WTC11 (cell line): ENCODE measurements around the gene ROR2. TPM values are rescaled to one million over a fixed set of nuclear protein-coding genes. Genes with fewer than 3 reads are reported as not detected.

Experiments used
- ATAC-seq: fragments of 200-7000 bp; cut with Tn5 transposase; 2 replicates; pipeline ENCODE4 v1.10.0; 2021; ENCODE audit warnings: mild to moderate bottlenecking, moderate library complexity
- CTCF ChIA-PET: fragments of 300-600 bp; sonication (Branson Sonifier 250); formaldehyde crosslinking; loops from one replicate; lab custom pipeline; 2021; ENCODE audit warnings: antibody characterized with exemption; lab: Charles Lee
- POLR2A ChIA-PET: fragments of 350-600 bp; sonication (Branson Sonifier 250); formaldehyde crosslinking; loops from one replicate; lab custom pipeline; 2021; ENCODE audit warnings: antibody characterized with exemption; lab: Charles Lee
- DNase-seq: peaks from one replicate; pipeline ENCODE4 v3.0.0; 2021; ENCODE audit warnings: low spot score
- H3K27ac Mint-ChIP-seq: 2 replicates; pipeline ENCODE4 v1.8.0; 2021; ENCODE audit warnings: mixed read lengths
- H3K27me3 Mint-ChIP-seq: 2 replicates; pipeline ENCODE4 v1.8.0; 2021; ENCODE audit warnings: low read depth, mild to moderate bottlenecking, moderate library complexity, mixed read lengths
- H3K36me3 Mint-ChIP-seq: 2 replicates; pipeline ENCODE4 v1.8.0; 2021; ENCODE audit warnings: mixed read lengths
- H3K4me1 Mint-ChIP-seq: 2 replicates; pipeline ENCODE4 v1.8.0; 2022; ENCODE audit warnings: mixed read lengths
- H3K4me3 Mint-ChIP-seq: 2 replicates; pipeline ENCODE4 v1.8.0; 2021; ENCODE audit warnings: mild to moderate bottlenecking, moderate library complexity, mixed read lengths
- H3K9me3 Mint-ChIP-seq: 2 replicates; pipeline ENCODE4 v1.8.0; 2021; ENCODE audit warnings: mixed read lengths
- ATF2 ChIP-seq: sonication (generic); formaldehyde crosslinking; IDR thresholded peaks from 2 replicates; pipeline ENCODE4 v1.8.1; 2022; ENCODE audit warnings: low read depth, missing genetic modification reagents, borderline replicate concordance
- CREM ChIP-seq: sonication (generic); formaldehyde crosslinking; IDR thresholded peaks from 2 replicates; pipeline ENCODE4 v1.8.1; 2022; ENCODE audit warnings: mild to moderate bottlenecking, missing genetic modification reagents, moderate library complexity
- ETV6 ChIP-seq: sonication (generic); formaldehyde crosslinking; IDR thresholded peaks from 2 replicates; pipeline ENCODE4 v1.8.1; 2022; ENCODE audit warnings: mild to moderate bottlenecking, missing genetic modification reagents
- FOXP1 ChIP-seq: sonication (generic); formaldehyde crosslinking; IDR thresholded peaks from 2 replicates; pipeline ENCODE4 v1.8.0; 2022; ENCODE audit warnings: missing genetic modification reagents, mild to moderate bottlenecking, moderate library complexity, borderline replicate concordance
- FOXP4 ChIP-seq: sonication (generic); formaldehyde crosslinking; IDR thresholded peaks from 2 replicates; pipeline ENCODE4 v1.8.0; 2022; ENCODE audit warnings: mild to moderate bottlenecking, missing genetic modification reagents
- GABPB1 ChIP-seq: sonication (generic); formaldehyde crosslinking; IDR thresholded peaks from 2 replicates; pipeline ENCODE4 v1.8.1; 2023; ENCODE audit warnings: mild to moderate bottlenecking, missing genetic modification reagents
- GTF2I ChIP-seq: fragments of 250-450 bp; sonication (Bioruptor Pico); conservative IDR thresholded peaks from 2 replicates; pipeline ENCODE4 v1.4.0; 2021; ENCODE audit warnings: mild to moderate bottlenecking
- JAZF1 ChIP-seq: fragments of 250-450 bp; sonication (Bioruptor Pico); IDR thresholded peaks from 2 replicates; pipeline ENCODE4 v1.9.0; 2021; ENCODE audit warnings: moderate library complexity, mild to moderate bottlenecking, inconsistent platforms
- MAX ChIP-seq: sonication (generic); formaldehyde crosslinking; IDR thresholded peaks from 2 replicates; pipeline ENCODE4 v1.8.0; 2022; ENCODE audit warnings: mild to moderate bottlenecking, missing genetic modification reagents
- NFATC4 ChIP-seq: fragments of 250-450 bp; sonication (Bioruptor Pico); IDR thresholded peaks from 2 replicates; pipeline ENCODE4 v1.9.0; 2021; ENCODE audit warnings: mild to moderate bottlenecking
- OVOL2 ChIP-seq: fragments of 250-450 bp; sonication (Bioruptor Pico); IDR thresholded peaks from 2 replicates; pipeline ENCODE4 v1.9.0; 2021; ENCODE audit warnings: mild to moderate bottlenecking, borderline replicate concordance
- SMAD3 ChIP-seq: sonication (generic); formaldehyde crosslinking; IDR thresholded peaks from 2 replicates; pipeline ENCODE4 v1.8.0; 2022; ENCODE audit warnings: missing genetic modification reagents, mild to moderate bottlenecking, borderline replicate concordance
- ZNF121 ChIP-seq: sonication (generic); formaldehyde crosslinking; IDR thresholded peaks from 2 replicates; pipeline ENCODE4 v1.8.0; 2023; ENCODE audit warnings: missing genetic modification reagents
- ZNF138 ChIP-seq: sonication (generic); formaldehyde crosslinking; conservative IDR thresholded peaks from 2 replicates; pipeline ENCODE4 v1.8.1; 2022; ENCODE audit warnings: mild to moderate bottlenecking, moderate library complexity, missing genetic modification reagents
- ZNF219 ChIP-seq: sonication (generic); formaldehyde crosslinking; IDR thresholded peaks from 2 replicates; pipeline ENCODE4 v1.8.0; 2023; ENCODE audit warnings: missing genetic modification reagents, mild to moderate bottlenecking, borderline replicate concordance
- ZNF396 ChIP-seq: fragments of 250-450 bp; sonication (Bioruptor Pico); IDR thresholded peaks from 2 replicates; pipeline ENCODE4 v1.8.0; 2021; ENCODE audit warnings: mild to moderate bottlenecking, moderate library complexity, borderline replicate concordance
- ZNF512 ChIP-seq: sonication (generic); formaldehyde crosslinking; IDR thresholded peaks from 2 replicates; pipeline ENCODE4 v1.8.1; 2022; ENCODE audit warnings: missing genetic modification reagents, borderline replicate concordance
- total RNA-seq: library from RNA; stranded (reverse); gene quantifications from 3 replicates; pipeline ENCODE4 v1.2.3, GENCODE V29; 2021
- TF ChIP-seq, protein P1 (sequence below): sonication (generic); formaldehyde crosslinking; conservative IDR thresholded peaks from 2 replicates; pipeline ENCODE4 v1.8.1; 2023; ENCODE audit warnings: mild to moderate bottlenecking, low read depth, missing genetic modification reagents, moderate library complexity
- TF ChIP-seq, protein P2 (sequence below): fragments of 250-450 bp; sonication (Bioruptor Pico); IDR thresholded peaks from 2 replicates; pipeline ENCODE4 v1.9.0; 2021; ENCODE audit warnings: mild to moderate bottlenecking

Gene ROR2
- total RNA-seq, 1 experiment from 2014 or later, result 19.8 TPM

- TF ChIP-seq ATF2 (CRISPR knock-in tag) (no peak), ZNF396 (CRISPR knock-in tag) (no peak), SMAD3 (no peak)
Measured at GRCh38 chr9:91732187-91733005, 217.6 kb downstream of the ROR2 start (continued).

GRCh38 chr9:91730806-91731205 lies 219.2 kb downstream of the ROR2 start:
- ATAC-seq (no peak), DNase-seq (no peak)
- H3K27me3 Mint-ChIP-seq, result no peaks in the 10 kb centered on the region
- POLR2A ChIA-PET, result no interaction called here
- peaks cover 2% of the 10 kb centered on the region for H3K36me3 Mint-ChIP-seq
- no peak for TF ChIP-seq GABPB1 (CRISPR knock-in tag)
- no peak for TF ChIP-seq JAZF1 (CRISPR knock-in tag)
- no peak for TF ChIP-seq ETV6 (CRISPR knock-in tag)
- no peak for TF ChIP-seq ZNF138
- TF ChIP-seq ZNF121 (CRISPR knock-in tag), result no peak
- no peak for TF ChIP-seq FOXP1 (CRISPR knock-in tag)
- TF ChIP-seq FOXP4 (CRISPR knock-in tag), result no peak
- TF ChIP-seq NFATC4 (CRISPR knock-in tag), result no peak
- no peak for TF ChIP-seq ZNF512 (CRISPR knock-in tag)
- TF ChIP-seq, all 79 proteins: peak for 0
- Mint-ChIP-seq H3K9me3 (no peaks in the 10 kb centered on the region), H3K4me1 (peaks cover 6% of the 10 kb centered on the region), H3K4me3 (no peak overlapping the region), H3K27ac (no peak overlapping the region)
- CTCF ChIA-PET, result no interaction called here

- TF ChIP-seq CREM (CRISPR knock-in tag) (no peak), ZNF219 (CRISPR knock-in tag) (no peak), ATF2 (CRISPR knock-in tag) (no peak), OVOL2 (no peak), GTF2I (no peak), MAX (CRISPR knock-in tag) (no peak)
- TF ChIP-seq, protein P1, sequence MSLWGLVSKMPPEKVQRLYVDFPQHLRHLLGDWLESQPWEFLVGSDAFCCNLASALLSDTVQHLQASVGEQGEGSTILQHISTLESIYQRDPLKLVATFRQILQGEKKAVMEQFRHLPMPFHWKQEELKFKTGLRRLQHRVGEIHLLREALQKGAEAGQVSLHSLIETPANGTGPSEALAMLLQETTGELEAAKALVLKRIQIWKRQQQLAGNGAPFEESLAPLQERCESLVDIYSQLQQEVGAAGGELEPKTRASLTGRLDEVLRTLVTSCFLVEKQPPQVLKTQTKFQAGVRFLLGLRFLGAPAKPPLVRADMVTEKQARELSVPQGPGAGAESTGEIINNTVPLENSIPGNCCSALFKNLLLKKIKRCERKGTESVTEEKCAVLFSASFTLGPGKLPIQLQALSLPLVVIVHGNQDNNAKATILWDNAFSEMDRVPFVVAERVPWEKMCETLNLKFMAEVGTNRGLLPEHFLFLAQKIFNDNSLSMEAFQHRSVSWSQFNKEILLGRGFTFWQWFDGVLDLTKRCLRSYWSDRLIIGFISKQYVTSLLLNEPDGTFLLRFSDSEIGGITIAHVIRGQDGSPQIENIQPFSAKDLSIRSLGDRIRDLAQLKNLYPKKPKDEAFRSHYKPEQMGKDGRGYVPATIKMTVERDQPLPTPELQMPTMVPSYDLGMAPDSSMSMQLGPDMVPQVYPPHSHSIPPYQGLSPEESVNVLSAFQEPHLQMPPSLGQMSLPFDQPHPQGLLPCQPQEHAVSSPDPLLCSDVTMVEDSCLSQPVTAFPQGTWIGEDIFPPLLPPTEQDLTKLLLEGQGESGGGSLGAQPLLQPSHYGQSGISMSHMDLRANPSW, result no peak
- TF ChIP-seq, protein P2, sequence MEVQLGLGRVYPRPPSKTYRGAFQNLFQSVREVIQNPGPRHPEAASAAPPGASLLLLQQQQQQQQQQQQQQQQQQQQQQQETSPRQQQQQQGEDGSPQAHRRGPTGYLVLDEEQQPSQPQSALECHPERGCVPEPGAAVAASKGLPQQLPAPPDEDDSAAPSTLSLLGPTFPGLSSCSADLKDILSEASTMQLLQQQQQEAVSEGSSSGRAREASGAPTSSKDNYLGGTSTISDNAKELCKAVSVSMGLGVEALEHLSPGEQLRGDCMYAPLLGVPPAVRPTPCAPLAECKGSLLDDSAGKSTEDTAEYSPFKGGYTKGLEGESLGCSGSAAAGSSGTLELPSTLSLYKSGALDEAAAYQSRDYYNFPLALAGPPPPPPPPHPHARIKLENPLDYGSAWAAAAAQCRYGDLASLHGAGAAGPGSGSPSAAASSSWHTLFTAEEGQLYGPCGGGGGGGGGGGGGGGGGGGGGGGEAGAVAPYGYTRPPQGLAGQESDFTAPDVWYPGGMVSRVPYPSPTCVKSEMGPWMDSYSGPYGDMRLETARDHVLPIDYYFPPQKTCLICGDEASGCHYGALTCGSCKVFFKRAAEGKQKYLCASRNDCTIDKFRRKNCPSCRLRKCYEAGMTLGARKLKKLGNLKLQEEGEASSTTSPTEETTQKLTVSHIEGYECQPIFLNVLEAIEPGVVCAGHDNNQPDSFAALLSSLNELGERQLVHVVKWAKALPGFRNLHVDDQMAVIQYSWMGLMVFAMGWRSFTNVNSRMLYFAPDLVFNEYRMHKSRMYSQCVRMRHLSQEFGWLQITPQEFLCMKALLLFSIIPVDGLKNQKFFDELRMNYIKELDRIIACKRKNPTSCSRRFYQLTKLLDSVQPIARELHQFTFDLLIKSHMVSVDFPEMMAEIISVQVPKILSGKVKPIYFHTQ, result no peak
- H3K4me1 Mint-ChIP-seq, result peaks cover 6% of the 10 kb centered on the region
- ChIA-PET CTCF (interaction anchor here (1.2 to 1.3 kb wide), 2 partner anchors 220 to 221 kb away, joined by 3 read pairs; no protein-coding TSS in a partner anchor), POLR2A (no interaction called here)
- H3K27me3 Mint-ChIP-seq, result no peaks in the 10 kb centered on the region
- DNase-seq, result no peak
- peaks cover 5% of the 10 kb centered on the region for H3K36me3 Mint-ChIP-seq
- ATAC-seq, result no peak
- no peak overlapping the region for H3K27ac Mint-ChIP-seq
- no peak overlapping the region for H3K4me3 Mint-ChIP-seq
- no peaks in the 10 kb centered on the region for H3K9me3 Mint-ChIP-seq
Measured at GRCh38 chr9:91729558-91729842, 220.5 kb downstream of the ROR2 start.
